Stimulated activated naive CD8-positive, alpha-beta T cell treated with anti-CD3 and anti-CD28 coated beads, Interleukin-15, amount 100 ng/mL, for 72 hours (primary cell): ENCODE measurements around the gene RAB3D.
A peak's percentile ranks its signal among the peaks of the same experiment; 100 is the strongest.
"Not testable (repeated sequence)": the region's sequence is repeated elsewhere in the genome, so short reads cannot be mapped to it uniquely, and the experiment has no call there.

Experiments used
- ATAC-seq: fragments of 150-1000 bp; cut with Tn5 transposase; 2 replicates; pipeline ENCODE4 v1.10.0; 2021; ENCODE audit warnings: mild to moderate bottlenecking, moderate library complexity
- DNase-seq, 2 donors: peaks; one replicate each; pipeline ENCODE4 v3.0.0; 2021 to 2022
- H3K27ac Mint-ChIP-seq, 2 donors: one replicate each; pipeline ENCODE4 v1.8.0; 2022; ENCODE audit warnings: mild to moderate bottlenecking in 2 of 2, mixed read lengths in 2 of 2, moderate library complexity in 2 of 2
- H3K27me3 Mint-ChIP-seq: one replicate; pipeline ENCODE4 v1.8.0; 2022; ENCODE audit warnings: mixed read lengths
- H3K4me1 Mint-ChIP-seq: one replicate; pipeline ENCODE4 v1.8.0; 2022; ENCODE audit warnings: mild to moderate bottlenecking, mixed read lengths
- H3K4me3 Mint-ChIP-seq, 2 donors: one replicate each; pipeline ENCODE4 v1.8.0; 2022; ENCODE audit warnings: mild to moderate bottlenecking in 2 of 2, mixed read lengths in 2 of 2, moderate library complexity in 1 of 2
- H3K9me3 Mint-ChIP-seq, 2 donors: one replicate each; pipeline ENCODE4 v1.8.0; 2022; ENCODE audit warnings: mixed read lengths in 2 of 2

RAB3D gene

DNA sequence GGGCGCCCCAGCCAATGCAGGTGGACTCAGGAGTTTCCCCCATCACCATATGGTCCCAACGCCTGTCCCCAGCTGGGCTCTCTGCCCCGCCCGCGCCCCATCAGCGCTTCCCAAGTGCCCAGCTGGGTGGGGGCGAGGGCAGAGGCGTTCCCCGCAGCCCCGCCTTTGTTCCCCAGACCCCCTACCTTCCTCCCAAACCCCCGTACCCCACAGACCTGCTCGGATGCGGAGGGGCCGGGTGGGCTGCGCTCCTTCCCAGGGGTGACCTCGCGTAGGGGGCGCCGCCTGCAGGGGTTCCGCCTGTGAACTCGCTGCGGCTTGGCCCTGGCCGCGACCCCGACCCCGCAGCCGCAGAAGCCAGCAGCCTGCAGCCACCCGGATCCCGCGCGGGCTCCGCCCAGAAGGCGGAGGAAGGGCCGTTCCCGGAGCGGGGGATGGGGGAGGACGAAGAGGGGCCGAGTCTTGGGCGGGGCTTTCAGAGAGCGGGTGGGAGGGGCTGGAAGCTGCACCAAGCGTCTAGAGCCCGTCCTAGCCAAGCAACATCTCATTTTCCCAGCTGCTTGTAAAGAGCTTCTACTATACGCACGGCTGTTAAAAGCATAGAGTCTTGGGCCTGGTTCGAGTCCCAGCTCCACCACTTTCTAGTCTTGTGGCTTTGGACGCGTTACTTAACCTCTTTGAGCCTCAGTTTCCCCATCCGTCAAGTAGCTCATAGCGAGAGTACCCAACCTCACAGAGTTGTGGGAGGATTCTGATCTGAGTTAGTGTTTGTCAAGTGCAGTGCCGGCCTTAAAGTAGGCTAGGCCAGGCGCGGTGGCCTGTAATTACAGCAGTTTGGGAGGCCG, at the start of gene RAB3D:
TSS of gene RAB3D (minus strand) at position 404 of the 845 bp plus-strand sequence. CDS start 2,258 bp downstream, outside the sequence.
- Mint-ChIP-seq H3K27ac (no peak within 1 kb of the TSS), H3K27me3 (no peaks in the 10 kb centered on the region), H3K9me3 (peaks cover 0 to 6% of the 10 kb centered on the region in 2 donors), H3K4me1 (peaks cover 35% of the 10 kb centered on the region), H3K4me3 (peak within 1 kb of the TSS; percentile 82 to 89)
- ATAC-seq (peak; percentile 97), DNase-seq (peak; percentile 64 to 74)

DNA sequence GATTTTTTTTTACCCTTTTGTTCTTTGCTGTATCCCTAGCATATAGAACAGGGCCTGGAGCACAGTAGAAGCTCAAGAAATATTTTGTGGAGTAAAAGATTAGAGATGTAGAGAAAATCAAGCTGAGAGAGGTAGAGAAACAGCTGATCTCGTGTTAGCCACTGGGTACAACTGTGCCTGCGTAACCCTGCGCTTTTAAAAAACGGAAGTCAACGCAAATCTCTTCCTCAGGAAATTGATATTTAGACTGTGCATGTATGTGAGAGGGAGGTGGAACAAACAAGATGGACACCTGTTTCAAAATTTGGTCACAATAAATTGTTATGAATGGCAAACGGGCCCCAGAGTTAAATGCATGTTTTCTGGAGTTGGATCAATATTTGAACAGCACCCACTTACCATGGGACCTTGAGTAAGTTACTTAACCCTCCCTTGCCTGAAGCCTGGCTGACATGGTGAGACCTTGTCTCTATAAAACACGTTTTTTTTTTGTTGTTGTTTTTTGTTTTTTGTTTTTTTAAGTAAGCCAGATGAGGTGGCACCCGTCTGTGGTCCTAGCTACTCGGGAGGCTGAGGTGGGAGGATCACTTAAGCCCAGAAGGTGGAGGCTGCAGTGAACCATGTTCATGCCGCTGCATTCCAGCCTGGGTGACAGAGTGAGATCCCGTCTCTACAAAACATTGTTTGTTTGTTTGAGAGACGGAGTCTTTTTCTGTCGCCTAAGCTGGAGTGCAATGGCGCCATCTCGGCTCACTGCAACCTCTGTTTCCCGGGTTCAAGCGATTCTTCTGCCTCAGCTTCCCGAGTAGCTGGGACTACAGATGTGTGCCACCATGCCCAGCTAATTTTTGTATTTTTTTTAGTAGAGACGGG, 47.9 kb upstream of the RAB3D start:
- Mint-ChIP-seq H3K27me3 (peaks cover 27% of the 10 kb centered on the region), H3K4me1 (peaks cover 24% of the 10 kb centered on the region), H3K9me3 (peaks cover 4 to 9% of the 10 kb centered on the region in 2 donors), H3K27ac (no peak overlapping the region), H3K4me3 (no peak overlapping the region)
- DNase-seq (no peak), ATAC-seq (no peak)

GRCh38 chr19:11384778-11385129, 45.3 kb upstream of the RAB3D start:
- Mint-ChIP-seq H3K4me3 (no peak overlapping the region), H3K27me3 (peaks cover 28% of the 10 kb centered on the region), H3K9me3 (no peaks in the 10 kb centered on the region), H3K4me1 (peaks cover 41% of the 10 kb centered on the region), H3K27ac (peak overlapping the region in 1 of 2 donors; percentile 12)
- ATAC-seq (no peak), DNase-seq (no peak)

GRCh38 chr19:11383706-11384048, 44.2 kb upstream of the RAB3D start:
- DNase-seq (no peak), ATAC-seq (no peak)
- Mint-ChIP-seq H3K27ac (no peak overlapping the region), H3K27me3 (peaks cover 28% of the 10 kb centered on the region), H3K9me3 (no peaks in the 10 kb centered on the region), H3K4me3 (peak overlapping the region; percentile 59 to 76), H3K4me1 (peaks cover 47% of the 10 kb centered on the region)

- no peaks in the 10 kb centered on the region for H3K9me3 Mint-ChIP-seq
- peaks cover 28% of the 10 kb centered on the region for H3K27me3 Mint-ChIP-seq
- H3K27ac Mint-ChIP-seq, result peak overlapping the region; percentile 61 to 87
- ATAC-seq, result no peak
- peaks cover 52% of the 10 kb centered on the region for H3K4me1 Mint-ChIP-seq
- DNase-seq, result peak; percentile 61 to 65
- peak overlapping the region; percentile 76 to 81 for H3K4me3 Mint-ChIP-seq
Measured at GRCh38 chr19:11382898-11383705, 43.6 kb upstream of the RAB3D start.

DNA sequence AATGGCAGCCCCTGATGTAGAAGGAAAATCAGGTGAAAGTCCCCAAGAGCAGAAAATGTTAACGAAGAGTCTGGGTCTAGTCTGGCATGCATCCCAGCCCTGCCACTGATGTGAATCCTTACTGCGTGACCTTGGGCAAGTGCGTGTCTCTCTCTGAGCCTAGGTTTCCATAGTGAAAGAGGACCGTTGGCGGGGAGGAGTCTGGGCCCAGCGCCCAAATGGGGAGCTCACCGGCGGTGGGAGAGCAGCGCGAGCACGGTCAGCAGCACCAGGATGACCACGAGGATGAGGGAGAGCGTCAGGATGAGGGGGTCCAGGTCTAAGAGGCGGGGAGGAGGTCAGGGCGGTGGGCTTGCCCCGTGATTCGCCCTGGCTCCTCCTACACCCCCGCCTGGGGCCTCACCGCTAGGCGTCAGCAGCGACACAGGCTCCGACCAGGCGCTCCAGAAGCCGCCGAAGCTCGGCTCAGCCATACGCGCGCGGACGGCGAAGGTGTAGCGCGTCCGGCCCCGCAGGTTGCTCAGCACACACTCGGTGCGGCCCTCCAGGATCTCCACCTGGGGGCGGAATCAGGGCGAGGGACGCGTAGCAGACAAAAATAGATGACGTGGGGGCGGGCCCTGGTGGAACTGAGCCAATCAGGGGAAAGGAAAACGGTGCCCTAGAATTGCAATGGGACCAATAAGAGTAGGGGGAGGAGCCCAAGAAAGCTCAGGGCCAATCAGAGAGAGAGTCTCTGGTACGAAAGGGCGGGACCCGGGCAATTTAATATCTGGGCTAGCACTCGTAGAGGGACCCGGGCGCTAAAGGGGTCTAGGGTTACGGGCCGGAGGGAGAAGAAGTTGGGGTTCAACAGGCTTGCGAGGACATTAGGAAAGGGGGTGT, 41.4 kb upstream of the RAB3D start:
- DNase-seq, result peak; percentile 98 to 99
- H3K4me1 Mint-ChIP-seq, result peaks cover 60% of the 10 kb centered on the region
- H3K27ac Mint-ChIP-seq, result peak overlapping the region; percentile 97 to 99
- ATAC-seq, result peak; percentile 89
- peak overlapping the region; percentile 81 to 87 for H3K4me3 Mint-ChIP-seq
- H3K27me3 Mint-ChIP-seq, result peaks cover 28% of the 10 kb centered on the region
- H3K9me3 Mint-ChIP-seq, result no peaks in the 10 kb centered on the region

GRCh38 chr19:11379857-11380350, 40.4 kb upstream of the RAB3D start:
- Mint-ChIP-seq H3K27ac (peak overlapping the region; percentile 97 to 99), H3K9me3 (no peaks in the 10 kb centered on the region), H3K4me1 (peaks cover 65% of the 10 kb centered on the region), H3K27me3 (peaks cover 26% of the 10 kb centered on the region), H3K4me3 (peak overlapping the region; percentile 81 to 87)
- ATAC-seq, result no peak
- no peak for DNase-seq

- peaks cover 21% of the 10 kb centered on the region for H3K27me3 Mint-ChIP-seq
- H3K9me3 Mint-ChIP-seq, H3K4me3 Mint-ChIP-seq, DNase-seq, H3K27ac Mint-ChIP-seq, ATAC-seq: not testable (repeated sequence)
- peaks cover 65% of the 10 kb centered on the region for H3K4me1 Mint-ChIP-seq
Measured at GRCh38 chr19:11379269-11379845, 39.9 kb upstream of the RAB3D start.

DNA sequence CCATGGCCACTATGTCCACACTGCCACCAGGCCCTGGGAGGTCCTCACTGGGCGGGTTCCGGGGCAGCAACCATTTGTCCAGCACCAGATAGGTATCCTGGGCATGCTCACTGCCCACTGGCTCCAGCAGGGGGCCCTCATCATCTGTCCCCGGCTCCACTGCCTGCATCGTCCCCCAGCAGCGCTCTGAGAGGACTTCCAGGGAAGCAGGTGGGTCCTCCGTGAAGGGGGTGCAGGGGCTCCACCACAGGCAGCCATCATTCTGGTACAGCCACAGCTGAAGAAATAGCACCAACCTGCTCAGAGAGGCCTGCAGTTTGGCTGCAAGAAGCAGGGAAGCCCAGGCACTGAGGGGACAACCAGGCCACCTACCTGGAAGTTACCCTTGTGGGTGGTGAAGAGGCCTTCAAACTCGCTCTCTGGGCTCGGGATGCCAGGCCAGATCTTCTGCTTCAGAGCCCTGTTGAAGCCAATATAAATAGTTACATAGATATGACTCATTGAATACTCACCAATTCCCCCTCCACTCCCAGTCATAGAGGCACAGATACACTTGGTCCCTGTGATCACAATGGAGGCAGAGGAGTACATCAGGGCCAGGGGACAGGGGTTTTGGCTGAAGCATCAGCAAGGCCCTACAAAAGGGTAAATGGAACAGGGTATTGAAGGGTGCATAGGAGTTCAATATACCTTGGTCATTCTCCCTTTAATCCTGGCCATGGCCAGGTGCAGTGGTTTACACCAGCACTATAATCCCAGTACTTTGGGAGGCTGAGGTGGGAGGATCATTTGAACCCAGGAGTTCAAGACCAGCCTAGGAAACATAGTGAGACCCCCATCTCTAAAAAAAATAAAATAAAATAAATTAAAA, 39.1 kb upstream of the RAB3D start:
- no peak overlapping the region for H3K4me3 Mint-ChIP-seq
- H3K27ac Mint-ChIP-seq, result peak overlapping the region in 1 of 2 donors; percentile 19
- DNase-seq (peak in 1 of 2 donors; percentile 39), ATAC-seq (no peak)
- H3K9me3 Mint-ChIP-seq, result no peaks in the 10 kb centered on the region
- peaks cover 13% of the 10 kb centered on the region for H3K27me3 Mint-ChIP-seq
- H3K4me1 Mint-ChIP-seq, result peaks cover 61% of the 10 kb centered on the region

DNA sequence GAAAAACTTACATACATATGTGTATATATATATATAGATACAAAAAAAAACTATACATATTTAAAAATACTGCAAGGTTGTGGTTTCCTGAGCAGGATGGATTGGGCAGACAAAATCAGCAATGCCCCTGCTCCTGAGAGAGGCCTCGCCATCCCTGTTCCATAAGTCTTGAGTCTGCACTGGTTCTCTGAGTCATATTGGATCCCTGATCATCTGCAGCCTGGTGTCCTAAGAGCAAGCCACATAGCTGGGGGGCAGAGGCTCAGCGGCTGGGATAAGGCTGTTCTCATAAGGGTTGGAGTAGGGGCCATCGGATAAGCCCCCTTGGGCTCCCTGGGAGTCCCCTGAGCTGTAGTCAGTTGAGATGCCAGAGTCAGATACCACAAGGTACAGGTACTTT, 38.3 kb upstream of the RAB3D start:
- ATAC-seq (no peak), DNase-seq (no peak)
- Mint-ChIP-seq H3K4me1 (peaks cover 53% of the 10 kb centered on the region), H3K4me3 (peak overlapping the region; percentile 9), H3K27me3 (peaks cover 5% of the 10 kb centered on the region), H3K27ac (no peak overlapping the region), H3K9me3 (no peaks in the 10 kb centered on the region)

DNA sequence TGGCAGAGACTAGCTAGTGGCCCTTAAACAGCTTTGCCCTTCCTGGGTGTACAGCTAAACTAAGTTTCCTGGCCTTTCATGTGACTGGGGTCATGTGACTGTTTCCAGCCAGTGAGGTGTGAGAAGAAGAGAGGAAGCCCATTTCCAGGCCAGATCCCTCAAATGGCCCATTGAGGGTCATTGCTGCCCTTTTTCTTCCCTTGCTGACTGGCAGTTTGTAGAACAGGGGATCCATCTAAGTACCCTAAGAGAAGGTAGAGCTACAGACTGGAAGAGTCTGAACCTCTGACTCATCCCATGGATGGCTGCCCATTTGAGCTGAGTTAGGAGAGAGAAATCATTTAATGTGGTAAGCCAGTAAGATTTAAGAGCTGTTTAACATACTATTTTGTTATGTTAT, 37.8 kb upstream of the RAB3D start:
- DNase-seq, result peak in 1 of 2 donors; percentile 43
- no peaks in the 10 kb centered on the region for H3K9me3 Mint-ChIP-seq
- no peaks in the 10 kb centered on the region for H3K27me3 Mint-ChIP-seq
- peak overlapping the region; percentile 77 to 89 for H3K4me3 Mint-ChIP-seq
- peaks cover 48% of the 10 kb centered on the region for H3K4me1 Mint-ChIP-seq
- peak overlapping the region; percentile 89 to 93 for H3K27ac Mint-ChIP-seq
- ATAC-seq, result no peak

DNA sequence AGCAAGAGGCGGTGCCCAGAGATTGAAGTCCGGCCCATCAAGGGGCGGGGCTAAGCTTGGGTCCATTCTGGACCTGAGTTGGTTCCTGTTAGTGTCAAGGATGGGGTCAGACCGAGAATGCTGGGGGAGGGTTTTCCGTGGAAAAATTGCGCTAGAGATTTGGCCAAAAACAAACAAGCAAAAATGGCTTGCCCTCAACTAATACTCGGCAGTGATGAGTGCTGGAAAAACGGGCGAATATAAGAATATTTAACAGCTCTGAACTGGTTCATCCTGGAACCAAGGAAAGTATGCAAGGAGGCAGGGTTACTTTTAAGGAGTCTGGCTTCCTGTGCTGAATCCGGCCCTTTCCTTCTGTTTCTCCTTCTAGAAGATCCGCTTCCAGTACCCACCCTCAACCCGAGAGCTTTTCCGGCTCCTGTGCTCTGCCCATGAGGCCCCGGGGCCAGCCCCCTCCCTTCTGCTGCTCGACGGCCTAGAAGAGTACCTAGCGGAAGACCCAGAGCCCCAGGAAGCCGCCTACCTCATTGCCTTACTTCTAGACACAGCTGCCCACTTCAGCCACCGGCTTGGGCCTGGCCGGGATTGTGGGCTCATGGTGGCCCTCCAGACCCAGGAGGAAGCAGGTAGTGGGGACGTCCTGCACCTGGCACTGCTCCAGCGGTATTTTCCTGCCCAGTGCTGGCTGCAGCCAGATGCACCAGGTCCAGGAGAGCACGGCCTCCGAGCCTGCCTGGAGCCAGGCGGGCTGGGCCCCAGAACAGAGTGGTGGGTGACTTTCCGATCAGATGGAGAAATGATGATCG, 35.9 kb upstream of the RAB3D start:
- no peak overlapping the region for H3K27ac Mint-ChIP-seq
- H3K27me3 Mint-ChIP-seq, result no peaks in the 10 kb centered on the region
- H3K4me1 Mint-ChIP-seq, result peaks cover 38% of the 10 kb centered on the region
- no peaks in the 10 kb centered on the region for H3K9me3 Mint-ChIP-seq
- peak; percentile 70 for ATAC-seq
- DNase-seq, result peak; percentile 70 to 85
- H3K4me3 Mint-ChIP-seq, result no peak overlapping the region
